HG02884 (cell line): ENCODE measurements around the gene GALNT3.

Source experiments
- ATAC-seq: cut with Tn5 transposase; IDR thresholded peaks from one replicate; pipeline ENCODE4 v1.9.1; 2021; ENCODE audit warnings: mild to moderate bottlenecking, moderate library complexity; ENCODE audit not compliant: unreplicated experiment

Gene GALNT3

GRCh38 chr2:165793779-165794535 is at the start of gene GALNT3:
Gene GALNT3, minus strand, starts transcription at chr2:165794247. Its CDS starts 23,547 bp downstream, at chr2:165770700.
- peak; percentile 30 for ATAC-seq

- no peak for ATAC-seq
Observed at GRCh38 chr2:165843351-165843750, 49.3 kb upstream of the GALNT3 start.

- ATAC-seq = no peak
Observed at GRCh38 chr2:165840333-165840958, 46.4 kb upstream of the GALNT3 start.

DNA sequence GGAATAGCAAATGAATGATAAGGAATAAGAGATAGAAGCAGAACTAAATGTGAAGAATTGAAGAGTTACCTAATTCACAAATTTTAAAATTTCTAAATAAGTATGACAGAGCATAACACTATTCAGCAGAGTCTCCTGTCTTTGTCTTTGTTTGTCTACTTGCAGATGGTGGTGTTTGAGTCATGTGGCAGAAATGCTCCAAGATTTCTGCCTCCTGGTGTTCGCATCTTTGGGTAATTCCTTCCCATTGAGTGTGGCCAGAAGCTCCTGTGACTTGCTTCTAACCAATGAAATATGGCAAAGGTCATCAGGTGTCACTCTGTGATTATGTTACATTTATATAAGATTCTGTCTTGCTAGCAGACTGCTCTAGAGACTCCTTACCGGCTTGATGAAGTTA is 45.6 kb upstream of the GALNT3 start:
- ATAC-seq = no peak

GRCh38 chr2:165837122-165837521 is 43.1 kb upstream of the GALNT3 start:
- ATAC-seq = no peak

DNA sequence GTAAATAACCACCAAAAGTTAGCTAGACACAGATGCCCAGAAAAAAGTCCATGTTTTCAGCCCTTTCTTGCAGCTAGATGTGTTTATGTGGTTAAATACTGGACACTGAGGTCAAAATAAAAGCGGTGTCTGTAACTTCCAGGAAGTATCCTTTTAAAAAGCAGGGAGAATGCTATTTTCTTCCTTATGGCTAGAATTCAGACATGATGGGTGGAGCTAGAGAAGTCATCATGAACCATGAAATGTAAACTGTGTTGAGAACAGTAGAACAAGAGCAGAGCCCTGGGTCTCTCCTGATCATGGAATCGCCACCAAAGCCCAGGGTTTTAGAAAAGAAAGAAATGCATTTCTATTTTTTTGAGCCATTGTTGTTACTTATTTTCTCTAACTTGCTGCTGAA is 41.3 kb upstream of the GALNT3 start:
- no peak for ATAC-seq

DNA sequence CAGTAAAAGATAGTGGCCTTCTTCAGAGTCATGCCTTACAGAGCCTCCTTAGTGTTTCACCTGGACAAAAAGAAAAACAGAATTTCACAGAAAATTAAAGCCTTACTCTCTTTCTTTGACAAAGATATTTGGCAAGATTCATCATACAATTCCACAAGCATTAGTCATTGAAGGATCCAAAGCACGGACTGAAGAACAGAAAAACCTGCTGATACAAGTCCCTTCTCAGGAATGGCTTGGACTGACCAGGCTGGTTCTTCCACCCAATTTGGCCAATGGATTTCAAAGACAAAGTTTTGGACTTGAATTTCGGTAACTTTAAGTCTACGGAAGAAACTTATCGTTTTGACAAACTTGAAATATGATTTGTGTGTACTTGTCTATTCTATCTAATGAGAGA is 39.1 kb upstream of the GALNT3 start:
- no peak for ATAC-seq

DNA sequence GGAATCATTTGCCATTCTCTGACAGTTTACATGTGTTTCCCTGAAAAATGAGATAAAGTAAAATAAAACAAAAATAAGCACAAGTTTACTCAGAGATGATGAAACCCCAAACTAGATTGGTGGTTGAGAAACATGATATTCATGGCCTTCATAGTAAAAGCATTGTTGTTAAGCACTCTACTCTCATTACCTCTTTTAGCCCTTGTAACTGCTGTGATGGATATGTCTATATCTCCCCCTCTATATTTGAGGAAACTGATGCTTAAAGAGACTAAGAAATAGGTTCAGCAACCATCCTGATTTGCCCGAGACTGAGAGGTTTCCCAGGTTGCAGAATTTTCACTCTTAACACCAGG is 33.9 kb upstream of the GALNT3 start:
- no peak for ATAC-seq

GRCh38 chr2:165827016-165827920 is 33.2 kb upstream of the GALNT3 start:
- ATAC-seq = peak; percentile 66

GRCh38 chr2:165825041-165825440 is 31.0 kb upstream of the GALNT3 start:
- ATAC-seq = no peak

DNA sequence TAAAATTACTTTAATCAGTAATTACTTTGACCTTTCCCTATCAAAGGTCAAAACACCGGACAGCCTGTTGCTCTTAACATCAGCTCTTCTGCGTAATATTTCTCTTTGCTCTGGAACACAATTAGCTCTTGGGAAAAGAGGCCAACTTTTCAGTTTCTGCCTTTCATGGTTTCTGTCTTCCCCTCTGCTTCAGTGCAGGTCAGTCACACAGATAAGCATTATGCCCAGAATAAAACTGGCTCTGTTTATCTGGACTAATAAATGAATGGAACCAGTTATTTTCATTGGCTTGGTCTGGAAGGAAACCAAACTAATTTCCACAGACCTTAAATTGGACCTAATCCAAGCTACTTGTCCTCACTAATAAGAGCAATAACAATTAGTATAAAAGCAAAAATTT is 26.2 kb upstream of the GALNT3 start:
- ATAC-seq = no peak

DNA sequence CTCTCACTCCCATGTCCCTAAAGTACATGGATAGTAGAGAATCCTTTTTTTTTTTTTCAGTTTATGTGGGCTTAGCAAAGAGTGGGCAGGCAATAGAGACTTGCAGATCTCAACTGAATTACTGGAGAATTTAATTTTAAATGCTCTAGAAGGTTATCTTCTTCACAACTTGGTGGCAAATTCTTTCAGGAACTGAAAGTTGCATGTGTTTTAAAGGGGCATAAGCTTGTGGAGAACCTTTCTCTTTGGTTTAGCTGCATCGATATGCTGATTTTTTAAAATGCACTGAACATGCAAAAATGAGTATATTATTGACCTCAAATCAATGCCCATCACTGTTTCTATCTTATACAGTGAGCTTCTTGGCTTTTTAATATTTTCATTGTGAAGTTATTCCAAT is 24.9 kb upstream of the GALNT3 start:
- no peak for ATAC-seq

DNA sequence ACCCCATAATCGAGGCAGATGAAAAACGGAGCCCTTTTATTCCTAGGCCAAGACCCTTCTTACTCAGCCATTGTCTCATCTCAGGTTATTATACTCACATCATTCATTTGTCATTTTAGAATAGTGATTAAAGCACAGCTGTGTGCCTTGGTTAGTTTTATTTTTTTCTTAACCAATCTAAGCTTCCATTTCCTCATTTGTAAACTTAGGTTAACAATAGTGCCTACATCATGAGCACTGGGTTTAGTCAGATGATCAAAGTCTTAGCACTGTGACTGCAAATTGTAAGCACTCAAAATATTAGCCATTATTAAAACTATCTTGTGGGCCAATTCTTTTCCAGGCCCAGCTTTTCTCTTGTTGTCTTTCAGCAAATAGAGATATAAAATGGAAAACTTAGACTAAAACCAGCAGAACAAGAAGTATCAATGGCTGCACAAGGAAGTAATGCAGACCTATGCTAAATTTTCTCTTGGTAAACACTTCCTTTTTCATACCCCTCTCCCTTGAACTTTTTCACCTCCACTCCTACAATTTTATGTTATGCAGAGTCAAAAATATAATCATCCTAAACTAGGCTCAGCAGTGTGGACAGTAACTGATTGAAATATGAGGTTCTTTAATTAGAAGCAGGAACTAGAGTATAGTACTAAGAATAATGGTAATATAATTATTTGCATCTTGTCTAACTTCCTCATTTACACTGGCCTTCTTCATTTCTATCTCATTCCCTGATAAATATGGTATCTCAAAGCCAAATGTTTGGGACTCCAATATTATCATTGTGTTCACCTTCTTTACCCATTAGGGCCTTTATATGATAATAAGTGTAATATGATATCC is 21.5 kb upstream of the GALNT3 start:
- peak; percentile 70 for ATAC-seq

DNA sequence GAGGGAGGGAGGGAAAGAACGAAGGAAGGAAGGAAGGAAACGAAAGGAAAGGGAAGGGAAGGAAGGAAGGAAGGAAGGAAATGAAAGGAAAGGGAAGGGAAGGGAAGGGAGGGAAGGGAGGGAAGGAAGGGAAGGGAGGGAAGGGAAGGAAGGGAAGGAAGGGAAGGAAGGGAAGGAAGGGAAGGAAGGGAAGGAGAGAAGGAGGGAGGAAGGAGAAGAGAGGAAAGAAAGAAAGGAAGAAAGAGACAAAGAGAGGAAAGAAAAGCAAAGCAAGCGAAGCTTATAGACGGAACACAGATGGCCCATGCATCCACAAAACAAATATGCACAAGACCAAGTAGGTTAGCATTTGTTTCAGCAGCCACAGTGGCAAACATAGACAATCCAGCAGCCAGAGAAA is 20.4 kb upstream of the GALNT3 start:
- no peak for ATAC-seq

- ATAC-seq = no peak
Observed at GRCh38 chr2:165811592-165812370, 17.7 kb upstream of the GALNT3 start.

GRCh38 chr2:165810418-165810817 is 16.4 kb upstream of the GALNT3 start:
- ATAC-seq = no peak

DNA sequence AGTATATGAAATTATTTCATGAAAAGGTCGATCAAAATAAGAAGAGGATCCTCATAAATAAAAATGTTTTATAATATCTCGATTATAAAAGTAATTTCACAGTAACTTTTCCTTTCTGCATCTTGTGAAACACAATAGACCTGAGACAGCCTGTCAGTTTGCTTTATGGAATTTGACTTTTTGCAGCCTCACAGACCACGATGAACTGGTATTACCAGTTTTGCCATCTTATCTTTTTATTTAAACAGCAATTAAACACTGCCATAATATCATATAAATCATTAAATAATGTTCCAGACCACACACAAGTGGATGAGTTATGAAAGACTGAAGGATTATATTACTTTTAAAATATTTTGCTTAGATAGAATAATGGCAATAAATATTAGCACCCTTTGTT is 10.7 kb upstream of the GALNT3 start:
- no peak for ATAC-seq

- ATAC-seq = no peak
Observed at GRCh38 chr2:165803123-165803760, 9.2 kb upstream of the GALNT3 start.

DNA sequence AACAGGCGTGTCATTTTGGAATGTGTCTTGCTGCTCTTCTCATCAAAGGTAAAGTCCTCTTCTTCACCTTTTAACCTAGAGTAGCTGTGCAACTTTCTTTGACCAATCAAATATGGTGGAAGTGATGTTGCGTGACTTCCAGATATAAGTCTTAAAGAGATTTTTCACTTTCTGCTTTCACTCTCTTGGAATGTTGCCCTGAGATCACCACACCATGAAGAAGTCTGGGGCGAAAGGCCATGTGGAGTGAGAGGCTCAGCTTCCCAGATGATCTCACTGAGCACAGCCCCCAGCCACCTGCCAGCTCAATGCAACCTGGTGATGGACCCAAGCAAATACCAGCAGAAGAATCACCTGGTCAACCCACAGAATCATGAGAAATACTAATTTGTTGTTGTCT is 7.1 kb upstream of the GALNT3 start:
- no peak for ATAC-seq
